ENCODE data around the gene TTC34.

DNA sequence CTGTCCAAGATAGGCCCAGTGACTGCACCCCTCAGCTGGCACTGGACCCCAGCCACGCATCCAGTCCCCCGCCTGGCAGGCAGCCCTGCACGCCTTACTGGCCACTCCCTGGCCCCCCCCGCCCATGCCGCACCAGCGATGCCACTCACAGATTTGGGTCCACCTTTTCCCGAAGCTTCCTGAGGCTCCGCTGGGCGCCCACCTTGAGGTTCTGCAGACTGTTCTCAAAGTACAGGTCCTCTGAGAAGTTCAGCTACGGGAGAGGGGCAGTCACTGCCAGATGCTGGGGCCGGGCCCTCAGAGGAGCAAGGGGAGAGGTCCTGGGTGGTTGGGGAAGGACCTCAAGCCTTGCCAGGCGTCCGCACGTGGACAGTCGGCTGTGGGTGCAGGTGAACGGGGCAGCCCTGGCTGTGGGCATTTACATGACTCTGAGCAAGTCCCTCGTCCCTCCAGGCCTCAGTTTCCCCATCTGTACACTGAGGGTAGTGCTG lies 206.8 kb downstream of the TTC34 start:
- TF ChIP-seq, protein P1, sequence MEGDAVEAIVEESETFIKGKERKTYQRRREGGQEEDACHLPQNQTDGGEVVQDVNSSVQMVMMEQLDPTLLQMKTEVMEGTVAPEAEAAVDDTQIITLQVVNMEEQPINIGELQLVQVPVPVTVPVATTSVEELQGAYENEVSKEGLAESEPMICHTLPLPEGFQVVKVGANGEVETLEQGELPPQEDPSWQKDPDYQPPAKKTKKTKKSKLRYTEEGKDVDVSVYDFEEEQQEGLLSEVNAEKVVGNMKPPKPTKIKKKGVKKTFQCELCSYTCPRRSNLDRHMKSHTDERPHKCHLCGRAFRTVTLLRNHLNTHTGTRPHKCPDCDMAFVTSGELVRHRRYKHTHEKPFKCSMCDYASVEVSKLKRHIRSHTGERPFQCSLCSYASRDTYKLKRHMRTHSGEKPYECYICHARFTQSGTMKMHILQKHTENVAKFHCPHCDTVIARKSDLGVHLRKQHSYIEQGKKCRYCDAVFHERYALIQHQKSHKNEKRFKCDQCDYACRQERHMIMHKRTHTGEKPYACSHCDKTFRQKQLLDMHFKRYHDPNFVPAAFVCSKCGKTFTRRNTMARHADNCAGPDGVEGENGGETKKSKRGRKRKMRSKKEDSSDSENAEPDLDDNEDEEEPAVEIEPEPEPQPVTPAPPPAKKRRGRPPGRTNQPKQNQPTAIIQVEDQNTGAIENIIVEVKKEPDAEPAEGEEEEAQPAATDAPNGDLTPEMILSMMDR (IDR thresholded peaks at IDR 0.05): no peak
- TF ChIP-seq POLR2AphosphoS5 (IDR thresholded peaks at IDR 0.05; ENCODE audit: low read depth, low read length): no peak
- no peak for TF ChIP-seq EP300 (IDR thresholded peaks at IDR 0.05; ENCODE audit: borderline replicate concordance in 1 of 2, low read depth in 1 of 2, low read length in 1 of 2)
- no peak for TF ChIP-seq CHD2 (IDR thresholded peaks at IDR 0.05; ENCODE audit: low read length, partially characterized antibody)
- TF ChIP-seq FOXJ3 (CRISPR knock-in tag; IDR thresholded peaks at IDR 0.05): no peak
- TF ChIP-seq, protein P2, sequence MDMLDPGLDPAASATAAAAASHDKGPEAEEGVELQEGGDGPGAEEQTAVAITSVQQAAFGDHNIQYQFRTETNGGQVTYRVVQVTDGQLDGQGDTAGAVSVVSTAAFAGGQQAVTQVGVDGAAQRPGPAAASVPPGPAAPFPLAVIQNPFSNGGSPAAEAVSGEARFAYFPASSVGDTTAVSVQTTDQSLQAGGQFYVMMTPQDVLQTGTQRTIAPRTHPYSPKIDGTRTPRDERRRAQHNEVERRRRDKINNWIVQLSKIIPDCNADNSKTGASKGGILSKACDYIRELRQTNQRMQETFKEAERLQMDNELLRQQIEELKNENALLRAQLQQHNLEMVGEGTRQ (IDR thresholded peaks at IDR 0.05; ENCODE audit: borderline replicate concordance, low read depth, low read length): no peak
